Kidney (tissue), 14 donors: ENCODE data around the gene AKAP6. TPM values are rescaled to one million over a fixed set of nuclear protein-coding genes. Genes with fewer than 3 reads are reported as not detected.

ENCODE experiments used
- DNase-seq, 5 donors: peaks; one replicate each; pipeline ENCODE4 v3.0.0-alpha.2; 2013 to 2020
- FAIRE-seq: peaks from 2 replicates; lab custom pipeline; 2012; peaks lifted over from hg19 to GRCh38; lab: Jason Lieb, UNC
- H3K27ac ChIP-seq, 2 donors: one replicate each; pipeline ENCODE4 v1.7.0; 2013; ENCODE audit warnings: low read depth in 2 of 2, low read length in 2 of 2, inconsistent platforms in 1 of 2
- H3K27me3 ChIP-seq: one replicate; pipeline ENCODE4 v1.7.1; 2013; ENCODE audit warnings: low read length, inconsistent platforms; ENCODE audit not compliant: control insufficient read depth, insufficient read depth
- H3K36me3 ChIP-seq, 3 donors: one replicate each; pipeline versions ENCODE4 v1.7.0 to v1.7.1; 2013; ENCODE audit warnings: low read length in 3 of 3, control low read depth in 1 of 3, inconsistent platforms in 1 of 3; ENCODE audit not compliant: insufficient read depth in 3 of 3, control insufficient read depth in 2 of 3
- H3K4me1 ChIP-seq, 3 donors: one replicate each; pipeline versions ENCODE4 v1.7.0 to v1.7.1; 2013; ENCODE audit warnings: low read length in 3 of 3, inconsistent platforms in 1 of 3, low read depth in 1 of 3; ENCODE audit not compliant: control insufficient read depth in 2 of 3, insufficient read depth in 2 of 3
- H3K4me3 ChIP-seq, 3 donors: one replicate each; pipeline versions ENCODE4 v1.7.0 to v1.8.1; 2013; ENCODE audit warnings: low read length in 3 of 3, control low read depth in 1 of 3, inconsistent platforms in 1 of 3
- H3K9ac ChIP-seq, 3 donors: one replicate each; pipeline versions ENCODE4 v1.7.0 to v1.7.1; 2013; ENCODE audit warnings: low read length in 3 of 3, control low read depth in 1 of 3, inconsistent platforms in 1 of 3
- H3K9me3 ChIP-seq, 3 donors: one replicate each; pipeline versions ENCODE4 v1.7.0 to v1.7.1; 2013; ENCODE audit warnings: low read length in 3 of 3, control low read depth in 1 of 3, inconsistent platforms in 1 of 3; ENCODE audit not compliant: control insufficient read depth in 2 of 3, insufficient read depth in 1 of 3
- intact Hi-C: fragments of 100-400 bp; cut with DNase I; formaldehyde crosslinking; loops from one replicate; pipeline ENCODE4 v1.11.1; 2022
- polyA plus RNA-seq: library from polyadenylated mRNA; stranded (reverse); fragments of 350-450 nt; fragmentation: Illumina TruSeq; extraction: RNeasy Lipid Tissue Mini Kit (QIAGEN cat#74804); gene quantifications from one replicate; pipeline ENCODE4 v1.2.3, GENCODE V29; 2014; ENCODE audit warnings: low read depth, low replicate concordance; ENCODE audit not compliant: insufficient read depth
- total RNA-seq: library from RNA; stranded (reverse); fragmentation: NEBNext Ultra II Directional; extraction: Animal tissue kit (Norgen Biotek cat#: 25700); gene quantifications from one replicate; pipeline ENCODE4 v1.2.1, GENCODE V29; 2021
- TF ChIP-seq, protein P1 (sequence below): IDR thresholded peaks from 3 replicates; pipeline ENCODE4 v1.5.1; 2012; ENCODE audit warnings: mild to moderate bottlenecking, moderate library complexity, borderline replicate concordance; ENCODE audit not compliant: insufficient read depth; ENCODE audit errors: extremely low read depth
- donor health status: control.
- donor health status: control.
- donor health status: control.
- donor health status: control.
- donor health status: control.
- donor health status: DM: yes; HTN: yes; CAD: no.
- donor health status: Normal renal cell carcinoma (clear cell type).

AKAP6 gene
- total and polyA plus RNA-seq, 2 donors from 2014 or later: 0.92 to 10.5 TPM

DNA sequence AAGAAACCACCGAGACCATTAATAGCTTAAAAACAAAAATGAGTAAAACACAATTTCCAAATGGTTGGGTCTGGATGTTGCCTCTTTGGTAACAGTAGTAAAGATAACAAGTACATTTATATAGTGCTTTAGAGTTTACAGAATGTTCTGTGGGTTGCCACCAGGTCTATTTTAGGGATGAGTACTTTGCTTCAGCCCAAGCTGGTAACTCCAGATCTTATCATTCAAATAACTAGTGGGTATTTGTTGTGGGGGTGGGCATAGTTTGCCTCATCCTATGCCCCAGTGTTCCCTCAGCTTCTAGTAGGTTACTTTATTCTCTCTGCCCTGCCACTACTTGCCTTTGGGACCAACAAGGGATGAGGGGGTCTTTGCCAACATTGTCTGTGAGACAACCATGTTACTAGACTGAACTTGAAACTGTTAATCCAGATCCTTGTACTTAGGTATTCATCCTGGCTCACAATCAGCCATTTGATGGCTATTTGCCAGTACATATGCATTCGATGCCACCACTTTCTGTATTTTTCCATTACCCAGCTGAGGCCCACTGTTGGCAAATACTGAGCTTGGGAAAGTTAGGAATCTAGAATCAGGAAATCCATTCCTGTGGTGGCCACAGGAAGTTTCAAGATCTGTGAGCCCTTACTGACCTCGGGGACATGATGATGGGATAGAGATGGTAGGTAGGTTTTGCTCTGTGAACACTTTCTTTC, 17.6 kb upstream of the AKAP6 start:
- FAIRE-seq: no peak
- TF ChIP-seq, protein P1, sequence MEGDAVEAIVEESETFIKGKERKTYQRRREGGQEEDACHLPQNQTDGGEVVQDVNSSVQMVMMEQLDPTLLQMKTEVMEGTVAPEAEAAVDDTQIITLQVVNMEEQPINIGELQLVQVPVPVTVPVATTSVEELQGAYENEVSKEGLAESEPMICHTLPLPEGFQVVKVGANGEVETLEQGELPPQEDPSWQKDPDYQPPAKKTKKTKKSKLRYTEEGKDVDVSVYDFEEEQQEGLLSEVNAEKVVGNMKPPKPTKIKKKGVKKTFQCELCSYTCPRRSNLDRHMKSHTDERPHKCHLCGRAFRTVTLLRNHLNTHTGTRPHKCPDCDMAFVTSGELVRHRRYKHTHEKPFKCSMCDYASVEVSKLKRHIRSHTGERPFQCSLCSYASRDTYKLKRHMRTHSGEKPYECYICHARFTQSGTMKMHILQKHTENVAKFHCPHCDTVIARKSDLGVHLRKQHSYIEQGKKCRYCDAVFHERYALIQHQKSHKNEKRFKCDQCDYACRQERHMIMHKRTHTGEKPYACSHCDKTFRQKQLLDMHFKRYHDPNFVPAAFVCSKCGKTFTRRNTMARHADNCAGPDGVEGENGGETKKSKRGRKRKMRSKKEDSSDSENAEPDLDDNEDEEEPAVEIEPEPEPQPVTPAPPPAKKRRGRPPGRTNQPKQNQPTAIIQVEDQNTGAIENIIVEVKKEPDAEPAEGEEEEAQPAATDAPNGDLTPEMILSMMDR: no peak

GRCh38 chr14:32312010-32312331, 17.1 kb upstream of the AKAP6 start:
- no peak overlapping the region for H3K4me3 ChIP-seq
- H3K9me3 ChIP-seq: no peaks in the 10 kb centered on the region
- no peaks in the 10 kb centered on the region for H3K27me3 ChIP-seq
- TF ChIP-seq, protein P1: no peak
- no peak for DNase-seq
- intact Hi-C loops: no loop called here
- H3K4me1 ChIP-seq: peaks cover 0 to 3% (median 0%) of the 10 kb centered on the region in 3 donors
- no peak overlapping the region for H3K27ac ChIP-seq
- no peaks in the 10 kb centered on the region for H3K36me3 ChIP-seq
- FAIRE-seq: no peak
- no peak overlapping the region for H3K9ac ChIP-seq

More for the DNA sequence above, 17.6 kb upstream of the AKAP6 start:
- no peak for DNase-seq
- Histone ChIP-seq H3K36me3 (no peaks in the 10 kb centered on the region), H3K4me3 (no peak overlapping the region), H3K27ac (no peak overlapping the region), H3K27me3 (no peaks in the 10 kb centered on the region), H3K9me3 (no peaks in the 10 kb centered on the region), H3K9ac (no peak overlapping the region), H3K4me1 (peaks cover 0 to 3% (median 0%) of the 10 kb centered on the region in 3 donors)
- intact Hi-C loops: no loop called here

- TF ChIP-seq, protein P1: no peak
- peaks cover 0 to 3% (median 0%) of the 10 kb centered on the region in 3 donors for H3K4me1 ChIP-seq
- DNase-seq (no peak), FAIRE-seq (no peak)
- no peak overlapping the region for H3K27ac ChIP-seq
- no peak overlapping the region for H3K9ac ChIP-seq
- no peaks in the 10 kb centered on the region for H3K36me3 ChIP-seq
- H3K9me3 ChIP-seq: no peaks in the 10 kb centered on the region
- no peaks in the 10 kb centered on the region for H3K27me3 ChIP-seq
- no peak overlapping the region for H3K4me3 ChIP-seq
- intact Hi-C loops: no loop called here
Observed at GRCh38 chr14:32313844-32314376, 15.2 kb upstream of the AKAP6 start.
